Ectodermal cell (in vitro differentiated cells): ENCODE results near the gene SPNS1.
A peak's percentile ranks its signal among the peaks of the same experiment; 100 is the strongest.
"Not testable (repeated sequence)": the region's sequence is repeated elsewhere in the genome, so short reads cannot be mapped to it uniquely, and the experiment has no call there.

Source experiments
- H3K27ac ChIP-seq: 2 replicates; pipeline ENCODE4 v1.7.0; 2013; ENCODE audit warnings: mild to moderate bottlenecking, low read depth, low read length; ENCODE audit not compliant: insufficient read depth, poor library complexity, severe bottlenecking
- H3K27me3 ChIP-seq: 2 replicates; pipeline ENCODE4 v1.7.0; 2013; ENCODE audit warnings: mild to moderate bottlenecking, low read length; ENCODE audit not compliant: insufficient read depth, control insufficient read depth, poor library complexity, severe bottlenecking
- H3K36me3 ChIP-seq: one replicate; pipeline ENCODE4 v1.7.0; 2013; ENCODE audit warnings: low read length; ENCODE audit not compliant: control insufficient read depth, insufficient read depth
- H3K4me1 ChIP-seq: one replicate; pipeline ENCODE4 v1.7.0; 2013; ENCODE audit warnings: low read length; ENCODE audit not compliant: control insufficient read depth, insufficient read depth
- H3K4me3 ChIP-seq: 2 replicates; pipeline ENCODE4 v1.7.0; 2013; ENCODE audit warnings: low read depth, low read length, control low read depth; ENCODE audit not compliant: insufficient read depth
- H3K9me3 ChIP-seq: 2 replicates; pipeline ENCODE4 v1.7.0; 2013; ENCODE audit warnings: mild to moderate bottlenecking, low read length, moderate library complexity; ENCODE audit not compliant: control insufficient read depth
- WGBS, 2 experiments: methylation state at CpG; one replicate each; pipeline ENCODE4 v1.1.7; 2013; ENCODE audit warnings: missing lambda C conversion rate in 2 of 2; 5-methylcytosine and 5-hydroxymethylcytosine counted together

The SPNS1 gene

DNA sequence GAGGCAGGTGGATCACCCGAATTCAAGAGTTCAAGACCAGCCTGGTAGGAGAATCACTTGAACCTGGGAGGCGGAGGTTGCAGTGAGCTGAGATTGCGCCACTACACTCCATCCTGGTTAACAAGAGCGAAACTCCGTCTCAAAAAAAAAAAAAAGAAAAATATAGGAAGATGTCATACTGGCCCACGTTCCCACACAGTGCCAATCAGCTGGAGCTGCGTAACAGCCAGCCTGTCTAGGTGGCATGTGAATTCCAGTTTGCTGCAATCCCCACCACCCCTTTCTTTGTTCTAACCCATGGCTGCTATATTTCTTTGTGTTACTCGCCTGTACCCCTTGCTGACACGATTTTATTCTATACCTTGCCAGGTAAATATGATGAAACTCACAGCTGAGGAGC, 16.4 kb upstream of the SPNS1 start:
- Histone ChIP-seq H3K36me3 (peaks cover 36% of the 10 kb centered on the region), H3K4me3 (no peak overlapping the region), H3K4me1 (no peaks in the 10 kb centered on the region), H3K9me3 (no peaks in the 10 kb centered on the region), H3K27me3 (no peaks in the 10 kb centered on the region), H3K27ac (no peak overlapping the region)
- WGBS, 2 experiments = 97% methylated on average over 9 of the region's 9 CpGs

- 94 to 99% methylated on average over 6 of the region's 6 CpGs for WGBS, 2 experiments
- H3K4me3 ChIP-seq = no peak overlapping the region
- H3K9me3 ChIP-seq = no peaks in the 10 kb centered on the region
- no peaks in the 10 kb centered on the region for H3K4me1 ChIP-seq
- peaks cover 43% of the 10 kb centered on the region for H3K36me3 ChIP-seq
- no peak overlapping the region for H3K27ac ChIP-seq
- H3K27me3 ChIP-seq = no peaks in the 10 kb centered on the region
Observed at GRCh38 chr16:28958836-28959235, 15.7 kb upstream of the SPNS1 start.

DNA sequence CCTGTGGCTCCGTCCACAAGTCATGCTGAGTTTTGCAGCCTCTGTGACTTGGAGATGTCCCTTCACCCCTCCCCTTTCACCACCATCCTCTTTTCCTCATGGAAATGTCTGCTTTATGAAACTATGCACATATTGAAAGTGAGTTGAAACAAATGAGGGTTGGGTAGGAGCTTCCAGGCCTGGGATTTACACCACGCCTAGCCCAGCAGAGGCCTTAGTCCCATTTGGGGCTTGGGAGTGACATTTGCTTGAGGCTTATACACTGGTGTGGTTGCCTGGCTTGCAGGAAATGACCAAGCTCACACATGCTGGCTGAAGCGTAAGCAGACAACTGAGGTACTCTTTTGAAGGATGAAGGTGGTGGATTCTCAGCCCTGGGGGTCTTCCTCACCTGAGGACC, 10.5 kb upstream of the SPNS1 start:
- no peaks in the 10 kb centered on the region for H3K27me3 ChIP-seq
- no peaks in the 10 kb centered on the region for H3K9me3 ChIP-seq
- H3K4me3 ChIP-seq = no peak overlapping the region
- H3K4me1 ChIP-seq = no peaks in the 10 kb centered on the region
- H3K36me3 ChIP-seq = peaks cover 31% of the 10 kb centered on the region
- WGBS, 2 experiments = 87 to 96% methylated on average over 3 of the region's 3 CpGs
- no peak overlapping the region for H3K27ac ChIP-seq

DNA sequence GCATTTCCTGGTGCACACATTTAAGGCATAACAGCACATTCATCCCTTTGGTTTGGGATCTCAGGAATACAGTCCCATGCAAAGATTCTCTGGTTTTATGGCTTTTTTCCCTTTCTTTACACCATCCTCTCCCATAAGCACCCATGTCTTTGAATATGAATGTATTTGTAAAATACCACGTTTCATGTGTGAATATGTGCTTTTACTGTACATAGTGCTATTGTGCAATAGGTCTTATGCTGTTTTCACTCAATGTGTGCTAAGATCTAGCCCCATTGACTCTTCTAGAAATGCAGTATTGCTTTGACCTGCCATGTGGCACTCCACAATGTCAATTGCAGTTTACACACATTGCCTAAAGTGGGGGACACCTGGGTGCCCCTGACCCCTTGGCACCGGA, 10.1 kb upstream of the SPNS1 start:
- WGBS, 2 experiments = 96 to 98% methylated on average over 2 of the region's 2 CpGs
- Histone ChIP-seq H3K4me3 (no peak overlapping the region), H3K27ac (no peak overlapping the region), H3K36me3 (peaks cover 30% of the 10 kb centered on the region), H3K4me1 (no peaks in the 10 kb centered on the region), H3K27me3 (no peaks in the 10 kb centered on the region), H3K9me3 (no peaks in the 10 kb centered on the region)

- Histone ChIP-seq H3K4me1 (no peaks in the 10 kb centered on the region), H3K27me3 (no peaks in the 10 kb centered on the region), H3K9me3 (no peaks in the 10 kb centered on the region), H3K36me3 (peaks cover 23% of the 10 kb centered on the region), H3K27ac (no peak overlapping the region), H3K4me3 (no peak overlapping the region)
- 83 to 91% methylated on average over 4 of the region's 4 CpGs for WGBS, 2 experiments
Observed at GRCh38 chr16:28967156-28967555, 7.4 kb upstream of the SPNS1 start.

DNA sequence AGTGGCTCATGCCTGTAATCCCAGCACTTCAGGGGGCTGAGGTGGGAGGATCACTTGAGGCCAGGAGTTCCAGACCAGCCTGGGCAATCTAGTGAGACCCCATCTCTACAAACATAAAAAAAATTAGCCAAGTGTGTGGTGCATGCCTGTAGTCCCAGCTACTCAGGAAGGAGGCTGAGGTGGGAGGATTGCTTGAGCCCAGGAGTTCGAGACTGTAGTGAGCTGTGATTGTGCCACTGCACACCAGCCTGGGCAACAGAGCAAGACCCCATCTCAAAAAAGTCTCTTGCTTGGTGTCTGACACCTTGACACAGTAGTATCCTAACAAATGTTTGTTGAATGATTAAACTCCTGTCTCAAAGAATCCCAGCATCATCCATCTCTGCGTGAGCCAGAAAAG, 4.9 kb upstream of the SPNS1 start:
- H3K27ac ChIP-seq, H3K9me3 ChIP-seq: not testable (repeated sequence)
- 90 to 91% methylated on average over 2 of the region's 2 CpGs for WGBS, 2 experiments

DNA sequence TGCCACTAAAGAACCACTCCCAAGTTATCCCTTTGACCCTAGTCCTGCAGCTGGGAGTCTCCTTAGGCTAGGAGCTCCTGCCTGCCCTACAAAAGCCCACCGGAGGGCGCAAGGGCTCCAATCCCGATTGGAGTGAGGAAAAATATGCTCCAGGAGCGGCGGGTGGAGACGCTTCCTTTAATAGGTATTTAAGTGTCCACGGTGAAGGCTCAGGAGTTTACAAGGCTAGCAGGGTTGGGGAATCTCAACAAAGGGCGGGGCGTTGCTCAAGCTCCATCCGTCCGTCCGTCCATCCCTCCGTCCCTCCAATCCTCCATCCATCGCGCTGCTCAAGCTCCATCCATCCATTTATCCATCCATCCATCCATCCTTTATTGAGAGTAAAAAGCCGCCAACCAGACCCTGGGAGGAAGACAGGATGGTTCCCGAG, 556 bp upstream of the SPNS1 start:
- Histone ChIP-seq H3K4me3 (peak overlapping the region; percentile 79), H3K36me3 (no peaks in the 10 kb centered on the region), H3K27me3 (no peaks in the 10 kb centered on the region), H3K4me1 (peaks cover 6% of the 10 kb centered on the region), H3K9me3 (no peaks in the 10 kb centered on the region), H3K27ac (peak overlapping the region; percentile 86)
- 0 to 1% methylated on average over 17 of the region's 17 CpGs for WGBS, 2 experiments

More for the DNA sequence above, 4.9 kb upstream of the SPNS1 start:
- H3K27me3 ChIP-seq, H3K4me3 ChIP-seq, H3K36me3 ChIP-seq, H3K4me1 ChIP-seq: not testable (repeated sequence)

DNA sequence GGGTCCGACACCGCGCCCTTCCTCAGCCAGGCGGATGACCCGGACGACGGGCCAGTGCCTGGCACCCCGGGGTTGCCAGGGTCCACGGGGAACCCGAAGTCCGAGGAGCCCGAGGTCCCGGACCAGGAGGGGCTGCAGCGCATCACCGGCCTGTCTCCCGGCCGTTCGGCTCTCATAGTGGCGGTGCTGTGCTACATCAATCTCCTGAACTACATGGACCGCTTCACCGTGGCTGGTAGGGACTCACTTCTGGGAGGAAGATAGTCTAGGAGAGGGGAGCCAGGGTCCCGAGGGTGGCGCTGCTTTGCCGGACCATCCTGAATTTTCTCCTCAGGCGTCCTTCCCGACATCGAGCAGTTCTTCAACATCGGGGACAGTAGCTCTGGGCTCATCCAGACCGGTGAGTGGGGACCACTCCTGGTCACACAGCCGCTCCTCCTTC, 601 bp downstream of the SPNS1 start:
- peak overlapping the region; percentile 79 for H3K4me3 ChIP-seq
- no peak overlapping the region for H3K27ac ChIP-seq
- no peaks in the 10 kb centered on the region for H3K9me3 ChIP-seq
- no peaks in the 10 kb centered on the region for H3K27me3 ChIP-seq
- peaks cover 6% of the 10 kb centered on the region for H3K4me1 ChIP-seq
- WGBS, 2 experiments = 12 to 13% methylated on average over 30 of the region's 30 CpGs
- peaks cover 4% of the 10 kb centered on the region for H3K36me3 ChIP-seq

DNA sequence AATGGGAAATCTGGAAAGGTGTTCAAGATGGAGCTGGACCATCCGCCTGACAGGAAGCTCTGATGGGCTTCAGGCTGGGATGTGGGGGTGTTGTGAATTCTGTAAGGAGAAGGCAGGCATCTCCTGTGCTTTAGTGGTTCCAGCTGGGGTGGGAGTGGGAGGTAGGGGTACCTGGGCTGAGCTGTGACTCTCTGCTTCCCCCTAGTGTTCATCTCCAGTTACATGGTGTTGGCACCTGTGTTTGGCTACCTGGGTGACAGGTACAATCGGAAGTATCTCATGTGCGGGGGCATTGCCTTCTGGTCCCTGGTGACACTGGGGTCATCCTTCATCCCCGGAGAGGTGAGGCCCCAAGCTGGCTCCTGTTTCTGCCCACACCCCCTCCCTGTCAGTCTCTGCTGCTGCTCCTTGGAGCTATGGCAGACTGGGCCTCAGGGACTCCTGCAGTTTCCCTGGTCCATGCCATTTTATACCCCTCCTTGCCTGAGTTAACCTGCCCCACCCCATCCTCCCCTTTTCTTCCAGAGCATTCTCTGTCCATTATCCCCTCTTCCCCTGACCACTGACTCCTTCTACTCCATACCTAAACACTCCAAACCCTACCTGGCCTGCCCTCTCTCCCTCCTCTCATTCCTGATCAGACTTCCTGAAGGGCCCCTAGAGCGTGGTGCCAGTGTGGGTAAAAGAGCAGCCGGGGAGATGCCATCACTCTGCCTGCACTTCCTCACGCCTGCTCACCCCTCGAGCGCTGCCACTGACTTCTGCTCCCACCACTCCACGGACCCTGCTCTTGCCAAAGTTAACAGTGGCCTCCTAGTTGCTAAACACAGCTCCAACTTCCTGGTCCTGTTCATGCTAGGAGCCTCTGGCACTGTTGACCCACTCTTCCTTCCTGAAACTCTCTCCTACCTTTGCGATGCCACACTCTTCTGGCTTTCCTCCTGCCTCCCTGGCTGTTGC, 3.4 kb downstream of the SPNS1 start:
- H3K9me3 ChIP-seq = no peaks in the 10 kb centered on the region
- 88 to 91% methylated on average over 11 of the region's 11 CpGs for WGBS, 2 experiments

GRCh38 chr16:28980330-28980729, 5.8 kb downstream of the SPNS1 start:
- not testable (repeated sequence) for H3K27ac ChIP-seq, H3K27me3 ChIP-seq, H3K9me3 ChIP-seq, H3K4me1 ChIP-seq, H3K4me3 ChIP-seq
- peaks cover 16% of the 10 kb centered on the region for H3K36me3 ChIP-seq
- whole genome bisulfite sequencing, 2 experiments = 88 to 92% methylated on average over 7 of the region's 7 CpGs

More for the DNA sequence above, 3.4 kb downstream of the SPNS1 start:
- peaks cover 16% of the 10 kb centered on the region for H3K36me3 ChIP-seq
- H3K27me3 ChIP-seq = no peaks in the 10 kb centered on the region
- peaks cover 6% of the 10 kb centered on the region for H3K4me1 ChIP-seq
- H3K27ac ChIP-seq = no peak overlapping the region
- H3K4me3 ChIP-seq = no peak overlapping the region
